ENCODE data around the gene ISCA2.

DNA sequence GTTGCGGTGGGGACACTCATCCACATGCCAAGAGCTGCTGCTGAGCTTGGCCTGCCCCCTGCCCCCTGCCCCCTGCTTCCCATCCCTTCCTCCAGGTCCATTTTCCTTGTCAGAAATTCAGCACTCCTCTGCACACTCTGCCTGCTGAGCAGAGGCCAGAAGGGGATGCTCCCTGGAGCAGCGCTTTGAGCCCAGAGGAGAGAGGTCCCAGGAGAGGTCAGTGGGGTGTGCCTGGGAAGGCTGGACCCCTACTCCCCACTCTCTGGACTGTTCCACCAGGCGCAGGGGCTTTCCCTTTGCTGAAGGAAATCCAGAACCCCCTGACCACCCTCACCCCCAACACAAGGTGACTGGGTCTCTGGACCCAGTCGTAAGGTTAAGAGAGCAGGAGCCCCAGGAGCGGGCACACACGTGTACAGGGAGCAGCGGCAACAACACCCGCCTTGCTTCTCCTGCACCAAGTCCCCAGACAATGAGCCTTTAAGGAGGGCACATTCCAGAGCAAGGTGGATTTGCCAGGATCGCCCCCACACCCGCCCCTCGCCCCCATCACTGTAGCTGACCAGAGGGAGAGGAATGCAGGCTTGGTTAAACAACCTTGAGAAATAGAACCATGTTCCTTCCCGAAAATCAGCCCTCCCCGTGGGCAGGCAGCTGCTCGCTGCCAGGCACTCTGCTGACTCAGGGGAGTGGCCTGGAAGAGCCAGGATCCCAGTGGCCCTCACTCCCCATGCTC lies 30.7 kb downstream of the ISCA2 start:
- no peak for TF ChIP-seq YY1 (tag by site-specific recombination; IDR thresholded peaks at IDR 0.05)
- no peak for TF ChIP-seq SP2 (tag by site-specific recombination; IDR thresholded peaks at IDR 0.05)
- TF ChIP-seq, protein P1, sequence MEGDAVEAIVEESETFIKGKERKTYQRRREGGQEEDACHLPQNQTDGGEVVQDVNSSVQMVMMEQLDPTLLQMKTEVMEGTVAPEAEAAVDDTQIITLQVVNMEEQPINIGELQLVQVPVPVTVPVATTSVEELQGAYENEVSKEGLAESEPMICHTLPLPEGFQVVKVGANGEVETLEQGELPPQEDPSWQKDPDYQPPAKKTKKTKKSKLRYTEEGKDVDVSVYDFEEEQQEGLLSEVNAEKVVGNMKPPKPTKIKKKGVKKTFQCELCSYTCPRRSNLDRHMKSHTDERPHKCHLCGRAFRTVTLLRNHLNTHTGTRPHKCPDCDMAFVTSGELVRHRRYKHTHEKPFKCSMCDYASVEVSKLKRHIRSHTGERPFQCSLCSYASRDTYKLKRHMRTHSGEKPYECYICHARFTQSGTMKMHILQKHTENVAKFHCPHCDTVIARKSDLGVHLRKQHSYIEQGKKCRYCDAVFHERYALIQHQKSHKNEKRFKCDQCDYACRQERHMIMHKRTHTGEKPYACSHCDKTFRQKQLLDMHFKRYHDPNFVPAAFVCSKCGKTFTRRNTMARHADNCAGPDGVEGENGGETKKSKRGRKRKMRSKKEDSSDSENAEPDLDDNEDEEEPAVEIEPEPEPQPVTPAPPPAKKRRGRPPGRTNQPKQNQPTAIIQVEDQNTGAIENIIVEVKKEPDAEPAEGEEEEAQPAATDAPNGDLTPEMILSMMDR (tag by site-specific recombination; IDR thresholded peaks at IDR 0.05): no peak
- TF ChIP-seq, protein P2, sequence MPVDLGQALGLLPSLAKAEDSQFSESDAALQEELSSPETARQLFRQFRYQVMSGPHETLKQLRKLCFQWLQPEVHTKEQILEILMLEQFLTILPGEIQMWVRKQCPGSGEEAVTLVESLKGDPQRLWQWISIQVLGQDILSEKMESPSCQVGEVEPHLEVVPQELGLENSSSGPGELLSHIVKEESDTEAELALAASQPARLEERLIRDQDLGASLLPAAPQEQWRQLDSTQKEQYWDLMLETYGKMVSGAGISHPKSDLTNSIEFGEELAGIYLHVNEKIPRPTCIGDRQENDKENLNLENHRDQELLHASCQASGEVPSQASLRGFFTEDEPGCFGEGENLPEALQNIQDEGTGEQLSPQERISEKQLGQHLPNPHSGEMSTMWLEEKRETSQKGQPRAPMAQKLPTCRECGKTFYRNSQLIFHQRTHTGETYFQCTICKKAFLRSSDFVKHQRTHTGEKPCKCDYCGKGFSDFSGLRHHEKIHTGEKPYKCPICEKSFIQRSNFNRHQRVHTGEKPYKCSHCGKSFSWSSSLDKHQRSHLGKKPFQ (tag by site-specific recombination; IDR thresholded peaks at IDR 0.05): no peak
- TF ChIP-seq, protein P3, sequence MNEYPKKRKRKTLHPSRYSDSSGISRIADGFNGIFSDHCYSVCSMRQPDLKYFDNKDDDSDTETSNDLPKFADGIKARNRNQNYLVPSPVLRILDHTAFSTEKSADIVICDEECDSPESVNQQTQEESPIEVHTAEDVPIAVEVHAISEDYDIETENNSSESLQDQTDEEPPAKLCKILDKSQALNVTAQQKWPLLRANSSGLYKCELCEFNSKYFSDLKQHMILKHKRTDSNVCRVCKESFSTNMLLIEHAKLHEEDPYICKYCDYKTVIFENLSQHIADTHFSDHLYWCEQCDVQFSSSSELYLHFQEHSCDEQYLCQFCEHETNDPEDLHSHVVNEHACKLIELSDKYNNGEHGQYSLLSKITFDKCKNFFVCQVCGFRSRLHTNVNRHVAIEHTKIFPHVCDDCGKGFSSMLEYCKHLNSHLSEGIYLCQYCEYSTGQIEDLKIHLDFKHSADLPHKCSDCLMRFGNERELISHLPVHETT (tag by site-specific recombination; IDR thresholded peaks at IDR 0.05): no peak
- TF ChIP-seq ZNF677 (tag by site-specific recombination; IDR thresholded peaks at IDR 0.05): no peak
- no peak for TF ChIP-seq MYNN (tag by site-specific recombination; IDR thresholded peaks at IDR 0.05; ENCODE audit: borderline replicate concordance)
- TF ChIP-seq ZNF121 (tag by site-specific recombination; IDR thresholded peaks at IDR 0.05): no peak
- TF ChIP-seq, protein P4, sequence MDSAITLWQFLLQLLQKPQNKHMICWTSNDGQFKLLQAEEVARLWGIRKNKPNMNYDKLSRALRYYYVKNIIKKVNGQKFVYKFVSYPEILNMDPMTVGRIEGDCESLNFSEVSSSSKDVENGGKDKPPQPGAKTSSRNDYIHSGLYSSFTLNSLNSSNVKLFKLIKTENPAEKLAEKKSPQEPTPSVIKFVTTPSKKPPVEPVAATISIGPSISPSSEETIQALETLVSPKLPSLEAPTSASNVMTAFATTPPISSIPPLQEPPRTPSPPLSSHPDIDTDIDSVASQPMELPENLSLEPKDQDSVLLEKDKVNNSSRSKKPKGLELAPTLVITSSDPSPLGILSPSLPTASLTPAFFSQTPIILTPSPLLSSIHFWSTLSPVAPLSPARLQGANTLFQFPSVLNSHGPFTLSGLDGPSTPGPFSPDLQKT (IDR thresholded peaks at IDR 0.05; ENCODE audit: borderline replicate concordance, low read depth, low read length): no peak
- TF ChIP-seq, protein P5, sequence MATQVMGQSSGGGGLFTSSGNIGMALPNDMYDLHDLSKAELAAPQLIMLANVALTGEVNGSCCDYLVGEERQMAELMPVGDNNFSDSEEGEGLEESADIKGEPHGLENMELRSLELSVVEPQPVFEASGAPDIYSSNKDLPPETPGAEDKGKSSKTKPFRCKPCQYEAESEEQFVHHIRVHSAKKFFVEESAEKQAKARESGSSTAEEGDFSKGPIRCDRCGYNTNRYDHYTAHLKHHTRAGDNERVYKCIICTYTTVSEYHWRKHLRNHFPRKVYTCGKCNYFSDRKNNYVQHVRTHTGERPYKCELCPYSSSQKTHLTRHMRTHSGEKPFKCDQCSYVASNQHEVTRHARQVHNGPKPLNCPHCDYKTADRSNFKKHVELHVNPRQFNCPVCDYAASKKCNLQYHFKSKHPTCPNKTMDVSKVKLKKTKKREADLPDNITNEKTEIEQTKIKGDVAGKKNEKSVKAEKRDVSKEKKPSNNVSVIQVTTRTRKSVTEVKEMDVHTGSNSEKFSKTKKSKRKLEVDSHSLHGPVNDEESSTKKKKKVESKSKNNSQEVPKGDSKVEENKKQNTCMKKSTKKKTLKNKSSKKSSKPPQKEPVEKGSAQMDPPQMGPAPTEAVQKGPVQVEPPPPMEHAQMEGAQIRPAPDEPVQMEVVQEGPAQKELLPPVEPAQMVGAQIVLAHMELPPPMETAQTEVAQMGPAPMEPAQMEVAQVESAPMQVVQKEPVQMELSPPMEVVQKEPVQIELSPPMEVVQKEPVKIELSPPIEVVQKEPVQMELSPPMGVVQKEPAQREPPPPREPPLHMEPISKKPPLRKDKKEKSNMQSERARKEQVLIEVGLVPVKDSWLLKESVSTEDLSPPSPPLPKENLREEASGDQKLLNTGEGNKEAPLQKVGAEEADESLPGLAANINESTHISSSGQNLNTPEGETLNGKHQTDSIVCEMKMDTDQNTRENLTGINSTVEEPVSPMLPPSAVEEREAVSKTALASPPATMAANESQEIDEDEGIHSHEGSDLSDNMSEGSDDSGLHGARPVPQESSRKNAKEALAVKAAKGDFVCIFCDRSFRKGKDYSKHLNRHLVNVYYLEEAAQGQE (tag by site-specific recombination; IDR thresholded peaks at IDR 0.05): no peak
- no peak for TF ChIP-seq REPIN1 (tag by site-specific recombination; IDR thresholded peaks at IDR 0.05; ENCODE audit: low read depth)
- TF ChIP-seq ZNF48 (tag by site-specific recombination; IDR thresholded peaks at IDR 0.05): no peak
- no peak for TF ChIP-seq ZNF626 (tag by site-specific recombination; IDR thresholded peaks at IDR 0.05)
- TF ChIP-seq, protein P6, sequence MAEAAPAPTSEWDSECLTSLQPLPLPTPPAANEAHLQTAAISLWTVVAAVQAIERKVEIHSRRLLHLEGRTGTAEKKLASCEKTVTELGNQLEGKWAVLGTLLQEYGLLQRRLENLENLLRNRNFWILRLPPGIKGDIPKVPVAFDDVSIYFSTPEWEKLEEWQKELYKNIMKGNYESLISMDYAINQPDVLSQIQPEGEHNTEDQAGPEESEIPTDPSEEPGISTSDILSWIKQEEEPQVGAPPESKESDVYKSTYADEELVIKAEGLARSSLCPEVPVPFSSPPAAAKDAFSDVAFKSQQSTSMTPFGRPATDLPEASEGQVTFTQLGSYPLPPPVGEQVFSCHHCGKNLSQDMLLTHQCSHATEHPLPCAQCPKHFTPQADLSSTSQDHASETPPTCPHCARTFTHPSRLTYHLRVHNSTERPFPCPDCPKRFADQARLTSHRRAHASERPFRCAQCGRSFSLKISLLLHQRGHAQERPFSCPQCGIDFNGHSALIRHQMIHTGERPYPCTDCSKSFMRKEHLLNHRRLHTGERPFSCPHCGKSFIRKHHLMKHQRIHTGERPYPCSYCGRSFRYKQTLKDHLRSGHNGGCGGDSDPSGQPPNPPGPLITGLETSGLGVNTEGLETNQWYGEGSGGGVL (tag by site-specific recombination; IDR thresholded peaks at IDR 0.05): no peak
